HG02870 (cell line): ENCODE measurements around the gene URI1.

Source experiments
- ATAC-seq: cut with Tn5 transposase; IDR thresholded peaks from one replicate; pipeline ENCODE4 v1.9.1; 2021; ENCODE audit warnings: mild to moderate bottlenecking, moderate library complexity; ENCODE audit not compliant: unreplicated experiment

Gene URI1

DNA sequence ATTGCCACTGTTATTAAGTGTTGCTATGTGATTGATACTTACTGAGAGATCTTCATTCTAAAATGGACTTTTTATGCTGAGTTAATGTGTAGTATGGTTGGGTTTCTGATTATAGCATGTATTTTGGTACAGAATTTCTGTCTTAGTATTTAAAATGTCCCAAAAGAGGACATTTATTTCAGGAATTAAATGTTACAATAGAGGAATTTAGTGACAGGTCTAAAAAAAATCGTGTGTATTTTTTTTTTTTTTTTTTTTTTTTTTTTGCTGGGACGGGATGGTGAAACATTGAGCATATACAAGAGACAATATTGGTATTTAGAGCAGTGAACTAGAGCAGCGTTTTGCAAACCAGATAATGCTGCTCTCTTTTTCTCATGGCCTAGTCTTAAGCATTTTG is 27.9 kb downstream of the URI1 start:
- no peak for ATAC-seq

DNA sequence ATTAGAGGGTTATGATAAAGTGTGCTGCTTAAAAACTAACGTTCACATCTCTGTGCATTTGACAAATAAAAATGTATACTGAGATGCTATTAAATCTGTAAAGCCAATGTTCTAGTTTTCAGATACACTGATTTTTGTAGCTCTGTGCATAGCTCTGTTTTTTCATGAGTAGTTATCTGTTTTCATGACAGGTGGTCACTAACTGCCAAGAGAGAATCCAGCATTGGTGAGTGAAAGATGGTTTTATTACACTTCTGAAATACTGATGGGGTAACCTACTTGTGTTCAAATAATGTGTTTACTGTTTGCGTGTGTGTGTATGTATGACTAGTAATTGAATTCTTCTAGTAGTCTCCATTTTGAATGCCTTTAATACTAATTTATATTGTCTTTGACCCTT is 29.0 kb downstream of the URI1 start:
- no peak for ATAC-seq

DNA sequence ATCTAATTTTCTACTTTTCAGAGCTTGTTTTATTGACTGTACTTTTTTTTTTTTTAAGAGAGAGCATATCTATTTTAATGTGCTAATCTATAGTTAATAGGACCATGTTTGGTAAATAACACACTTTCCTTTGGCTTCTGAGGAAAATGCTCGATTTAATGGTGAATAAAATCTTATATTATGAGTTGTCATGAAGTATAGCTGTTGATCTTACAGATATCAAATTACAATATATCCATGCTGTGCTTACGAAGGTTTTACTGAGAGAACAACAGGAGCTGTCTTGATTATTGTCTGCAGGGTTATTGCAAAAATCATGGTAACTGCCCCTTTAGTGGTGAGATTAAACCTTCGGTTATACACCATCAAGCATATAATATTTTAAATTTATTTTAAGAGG is 29.6 kb downstream of the URI1 start:
- ATAC-seq: no peak

DNA sequence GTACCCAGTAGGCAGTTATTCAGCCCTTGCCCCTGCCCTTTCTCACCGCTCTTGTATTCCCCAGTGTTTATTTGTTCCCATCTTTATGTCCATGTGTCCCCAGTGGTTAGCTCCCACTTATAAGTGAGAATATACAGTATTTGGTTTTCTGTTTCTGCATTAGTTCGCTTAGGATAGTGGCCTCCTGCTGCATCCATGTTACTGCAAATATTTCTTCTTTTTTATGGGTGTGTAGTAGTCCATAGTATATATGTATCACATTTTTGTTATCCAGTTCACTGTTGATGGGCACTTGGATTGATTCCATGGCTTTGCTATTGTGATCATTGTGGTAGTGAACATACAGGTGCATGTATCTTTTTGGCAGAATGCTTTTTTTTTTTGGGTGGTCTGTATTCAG is 32.7 kb downstream of the URI1 start:
- ATAC-seq: no peak

DNA sequence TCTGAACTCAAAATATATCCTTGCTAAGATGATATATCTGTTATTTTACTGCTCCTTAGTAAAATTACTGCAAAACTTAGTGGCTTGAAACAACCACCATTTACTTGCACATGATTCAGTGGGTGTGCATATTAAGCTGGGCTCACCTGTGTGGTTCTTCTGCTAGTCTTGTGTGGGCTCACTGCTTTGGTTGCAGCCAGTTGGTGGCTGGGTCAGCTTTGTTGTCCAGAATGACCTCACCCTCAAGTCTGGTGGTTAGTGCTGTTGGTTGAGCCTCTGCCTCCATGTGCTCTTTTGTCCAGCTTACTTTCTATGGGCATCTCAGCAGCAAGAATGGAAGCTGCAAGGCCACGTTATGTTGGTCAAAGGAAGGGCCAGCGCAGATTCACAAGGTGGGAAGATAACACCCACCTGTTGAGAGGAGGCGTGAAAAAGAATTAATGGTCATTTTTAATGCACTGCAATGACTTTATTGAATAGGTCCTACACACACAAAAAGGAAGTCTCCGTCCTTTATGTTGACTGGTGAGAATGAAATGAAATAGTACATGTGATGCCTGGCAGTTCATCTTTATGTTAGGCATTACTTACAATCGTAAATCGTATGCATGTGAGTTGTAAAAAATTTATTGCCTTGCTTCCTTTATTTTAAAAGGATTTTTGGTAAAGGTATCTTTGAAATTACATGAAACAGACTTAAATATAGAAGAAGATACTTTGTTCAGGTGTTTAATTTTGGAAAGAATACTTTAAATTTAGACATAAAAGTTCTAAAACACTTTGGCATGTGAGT is 34.3 kb downstream of the URI1 start:
- ATAC-seq: no peak

DNA sequence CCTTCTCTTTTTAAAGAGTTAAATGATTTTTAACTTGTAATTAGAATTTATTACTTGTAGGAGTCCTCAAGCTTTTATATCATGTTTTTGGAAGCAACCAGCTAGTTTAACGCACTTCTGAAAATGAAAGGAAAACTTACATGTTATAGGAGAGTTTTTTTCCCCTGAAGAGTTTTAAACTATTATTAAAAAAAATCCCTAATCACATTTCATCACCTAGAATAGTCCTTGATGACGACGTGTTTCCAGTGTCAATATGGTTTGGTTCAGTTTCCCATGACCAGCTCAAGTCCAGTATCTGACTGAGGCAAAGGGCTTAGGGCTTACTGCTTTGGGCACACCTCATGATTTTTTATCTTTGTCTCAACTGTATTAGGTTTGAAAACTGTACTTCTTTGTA is 36.0 kb downstream of the URI1 start:
- no peak for ATAC-seq

DNA sequence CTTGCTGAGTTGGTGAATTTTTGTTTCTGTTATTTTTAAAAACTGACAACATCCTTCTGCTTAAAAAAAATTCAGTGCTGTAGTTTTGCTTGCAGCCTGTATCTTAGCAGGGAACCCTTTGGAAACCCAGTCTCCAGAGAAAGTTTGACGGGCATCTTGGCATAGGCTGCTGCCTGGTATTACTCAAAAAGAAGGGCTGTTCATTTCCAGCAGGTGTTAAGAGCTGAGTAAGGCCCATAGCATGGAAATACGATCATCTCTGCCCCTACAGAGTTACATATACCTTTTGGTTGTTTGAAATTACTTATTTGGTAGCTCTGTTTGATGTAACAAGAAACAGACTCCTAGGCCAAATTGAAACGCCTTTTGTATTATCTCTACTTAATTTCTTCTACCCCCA is 41.5 kb downstream of the URI1 start:
- no peak for ATAC-seq

DNA sequence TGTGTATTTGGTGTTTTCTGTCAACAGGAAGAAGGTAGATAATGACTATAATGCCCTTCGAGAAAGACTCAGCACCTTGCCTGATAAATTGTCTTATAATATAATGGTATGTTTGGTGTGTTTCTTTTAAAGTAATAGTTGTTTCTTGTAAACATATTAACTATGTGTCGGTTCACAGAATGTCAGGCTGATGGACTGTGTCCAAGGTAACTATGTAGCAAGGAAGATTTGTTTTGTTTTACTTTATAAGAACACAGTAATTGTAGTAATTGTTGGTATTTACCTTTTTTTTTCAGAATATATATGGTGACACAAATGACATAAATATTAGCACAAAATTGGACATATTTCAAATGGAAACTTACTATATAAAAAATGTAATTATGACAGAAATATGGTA is 43.2 kb downstream of the URI1 start:
- no peak for ATAC-seq

DNA sequence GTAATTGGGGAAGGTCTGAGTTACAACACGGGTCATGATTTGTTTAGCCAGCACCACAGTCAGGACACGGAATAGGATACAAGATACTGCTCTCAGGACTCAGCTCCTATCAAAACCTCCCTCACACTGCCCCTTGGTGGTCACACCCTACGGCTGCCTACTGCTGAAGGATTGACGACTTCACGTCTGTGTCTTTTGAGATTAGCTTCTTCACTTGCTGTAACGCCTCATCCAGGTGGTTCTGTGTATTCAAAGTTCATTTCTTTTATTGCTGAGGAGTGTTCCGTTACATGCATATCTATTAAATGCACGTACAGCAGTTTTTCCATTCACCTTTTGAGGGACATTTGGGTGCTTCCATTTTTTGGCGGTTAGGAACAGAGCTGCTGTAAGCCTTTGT is 46.3 kb downstream of the URI1 start:
- no peak for ATAC-seq

DNA sequence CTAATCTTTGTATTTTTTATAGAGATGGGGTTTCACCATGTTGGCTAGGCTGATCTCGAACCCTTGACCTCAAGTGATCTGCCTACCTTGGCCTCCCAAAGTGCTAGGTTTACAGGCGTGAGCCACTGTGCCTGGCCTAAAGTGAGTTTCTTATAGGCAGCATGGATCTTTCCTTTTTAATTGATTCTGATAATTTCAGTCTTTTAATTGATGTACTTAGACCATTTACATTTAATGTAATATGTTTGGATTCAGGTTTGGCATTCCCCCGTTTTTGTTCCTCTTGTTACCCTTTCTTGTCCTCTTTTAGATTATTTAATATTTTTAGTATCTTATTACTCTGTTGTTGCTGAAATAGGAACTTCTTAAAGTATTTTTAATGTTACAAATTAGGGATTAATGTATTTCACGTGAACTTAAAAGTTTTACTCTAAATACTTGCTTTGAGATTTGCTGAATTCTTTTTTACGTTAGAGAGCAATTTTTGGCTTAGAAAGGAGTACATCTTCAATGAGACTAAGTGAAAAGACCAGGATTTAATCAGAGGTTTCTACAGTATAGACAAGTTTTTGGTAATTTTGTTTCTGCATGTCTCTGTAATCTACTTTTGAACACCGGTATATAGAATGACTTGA is 50.3 kb downstream of the URI1 start:
- ATAC-seq: no peak

DNA sequence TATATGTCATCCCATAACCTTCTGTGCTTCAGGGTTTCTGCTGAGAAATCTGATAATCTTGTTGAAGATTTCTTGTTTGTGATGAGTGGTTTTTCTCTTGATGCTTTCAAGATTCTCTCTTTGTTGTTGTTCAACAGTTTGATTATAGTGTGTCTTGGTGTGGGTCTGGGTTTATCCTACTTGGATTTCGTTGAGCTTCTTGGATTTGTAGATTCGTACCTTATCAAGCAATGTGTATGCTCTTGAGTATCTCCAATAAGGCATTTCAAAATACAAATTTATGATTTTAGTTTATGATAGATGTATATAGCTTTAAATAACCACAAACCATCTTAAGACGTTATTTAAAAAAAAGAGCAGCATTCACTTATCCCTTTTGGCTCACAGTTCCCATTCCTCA is 57.5 kb downstream of the URI1 start:
- no peak for ATAC-seq

DNA sequence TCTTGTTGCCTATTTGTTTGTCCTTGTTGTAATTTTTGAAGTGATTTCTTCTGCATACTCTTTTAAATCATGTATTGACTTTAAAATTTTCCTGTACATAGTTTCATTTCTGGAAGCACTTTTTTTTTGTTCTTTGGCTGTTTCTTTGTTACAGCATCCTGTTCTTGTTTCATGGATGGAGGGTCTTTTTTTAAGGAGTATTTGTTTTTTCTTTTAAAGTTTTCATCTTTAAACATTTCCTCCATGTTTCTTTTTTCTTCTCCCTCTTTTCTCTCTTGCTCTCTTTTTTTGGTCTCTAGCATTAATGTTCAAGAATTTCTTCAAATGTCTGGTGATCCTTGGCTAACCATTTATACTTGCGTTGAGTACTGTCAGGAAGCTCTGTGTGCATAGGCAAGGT is 58.8 kb downstream of the URI1 start:
- ATAC-seq: no peak

DNA sequence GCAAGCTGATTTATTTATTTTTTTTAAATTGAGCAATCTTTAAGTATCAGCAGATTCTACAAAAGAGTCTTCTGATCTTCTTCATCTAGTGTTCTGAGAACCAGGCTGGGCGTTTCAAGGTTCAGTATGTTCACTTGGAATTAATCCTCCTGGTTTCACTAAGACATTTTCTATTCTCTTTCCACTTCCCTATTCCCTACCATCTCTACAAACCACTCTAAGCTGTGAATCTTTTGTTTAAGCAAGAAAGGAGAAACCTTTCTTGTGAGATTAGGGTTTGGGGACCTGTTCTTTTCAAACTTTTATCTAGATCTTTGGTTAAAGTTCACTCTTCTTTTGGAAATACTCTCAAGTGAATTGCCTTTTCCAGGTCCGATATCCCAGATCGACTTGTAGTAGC is 59.3 kb downstream of the URI1 start:
- no peak for ATAC-seq

DNA sequence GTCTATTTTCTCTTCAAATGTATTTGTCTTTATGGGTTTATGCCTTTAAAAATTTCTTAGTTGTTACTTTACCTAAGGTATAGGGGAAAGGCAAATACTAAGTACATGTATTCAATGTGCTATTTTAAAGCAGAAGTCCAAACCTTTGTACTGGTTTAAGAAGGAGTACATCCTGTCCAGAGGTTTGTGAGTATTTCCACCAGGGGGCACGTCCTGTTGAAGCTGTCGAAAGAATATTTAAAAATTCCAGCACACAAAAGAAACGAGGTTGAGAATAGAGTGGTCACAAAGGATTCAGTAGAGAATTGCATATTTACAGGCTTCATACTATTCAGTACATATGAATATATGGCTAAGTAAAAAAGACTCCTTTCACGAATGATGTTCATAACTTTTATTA is 59.8 kb downstream of the URI1 start:
- no peak for ATAC-seq

DNA sequence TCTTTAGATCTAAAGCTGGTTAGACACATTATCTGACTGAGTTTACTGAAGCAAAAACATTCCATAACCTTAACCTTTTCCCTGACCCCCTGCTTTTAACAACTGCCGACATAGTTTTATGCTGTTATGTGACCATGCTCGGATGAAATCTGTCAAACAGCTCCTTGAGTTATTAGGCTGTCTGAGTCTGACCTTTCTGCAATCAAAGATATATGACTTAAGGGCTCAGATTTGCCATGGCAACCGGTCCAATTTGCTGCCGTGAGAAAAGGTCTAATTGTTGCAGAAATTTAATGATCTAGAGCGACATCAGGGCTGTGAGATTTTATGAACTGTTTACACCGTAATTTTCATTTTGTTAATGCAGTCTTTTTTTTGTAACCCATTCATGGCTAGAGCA is 61.8 kb downstream of the URI1 start:
- ATAC-seq: no peak

DNA sequence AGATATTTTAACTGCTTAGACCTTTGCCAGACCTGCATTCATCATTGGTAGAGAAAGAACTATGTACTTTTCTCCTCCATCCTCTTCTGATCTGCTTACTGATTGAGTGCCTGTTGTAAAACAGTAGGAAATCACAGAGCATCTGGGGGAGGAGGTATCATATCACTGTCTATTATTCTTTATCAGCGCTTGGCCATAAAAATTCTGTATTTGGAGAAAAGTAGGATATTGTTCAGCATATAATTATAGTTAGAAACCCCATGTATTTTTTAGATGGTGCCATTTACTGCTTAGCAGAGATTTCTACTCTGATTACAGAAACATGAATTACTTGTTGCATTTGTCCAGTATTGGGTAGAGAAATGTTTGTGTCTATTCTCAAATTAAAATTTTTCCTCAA is 62.4 kb downstream of the URI1 start:
- no peak for ATAC-seq

DNA sequence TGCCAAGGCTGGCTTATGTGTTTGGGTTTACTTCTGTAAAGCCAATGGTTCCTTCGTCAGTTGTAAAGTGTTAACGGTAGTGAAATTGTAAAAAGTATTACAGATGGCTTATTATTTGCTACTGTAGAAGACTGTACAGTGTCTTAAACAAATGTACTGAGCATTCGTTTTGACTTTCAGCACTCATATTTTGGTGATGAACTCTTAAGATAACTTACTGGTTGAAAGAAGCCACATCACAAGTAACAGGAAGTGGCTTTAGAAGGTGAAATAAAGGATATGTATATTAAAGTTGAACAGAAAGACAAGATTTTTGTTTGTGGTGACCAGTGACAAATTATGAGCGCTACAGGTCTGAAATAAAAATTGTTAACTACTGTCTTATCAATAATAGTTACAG is 64.2 kb downstream of the URI1 start:
- ATAC-seq: no peak

DNA sequence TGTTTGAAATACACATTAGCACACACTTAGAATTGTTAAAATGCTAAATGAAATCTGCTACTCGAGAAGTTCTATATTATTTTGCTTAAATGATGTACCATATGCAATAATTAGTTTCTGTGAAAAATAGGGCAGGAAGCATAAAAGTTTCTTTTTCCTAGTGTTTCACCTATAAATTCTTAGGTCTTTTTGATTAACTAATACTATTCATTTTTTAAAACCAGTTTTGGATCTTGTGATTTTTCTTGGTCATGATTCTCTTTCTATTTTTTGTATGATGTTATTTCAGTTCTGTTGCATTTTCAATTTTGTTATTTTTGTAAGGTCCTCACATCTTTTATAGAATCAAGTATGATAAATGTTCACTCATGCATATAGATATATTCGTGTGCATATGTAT is 66.1 kb downstream of the URI1 start:
- no peak for ATAC-seq

DNA sequence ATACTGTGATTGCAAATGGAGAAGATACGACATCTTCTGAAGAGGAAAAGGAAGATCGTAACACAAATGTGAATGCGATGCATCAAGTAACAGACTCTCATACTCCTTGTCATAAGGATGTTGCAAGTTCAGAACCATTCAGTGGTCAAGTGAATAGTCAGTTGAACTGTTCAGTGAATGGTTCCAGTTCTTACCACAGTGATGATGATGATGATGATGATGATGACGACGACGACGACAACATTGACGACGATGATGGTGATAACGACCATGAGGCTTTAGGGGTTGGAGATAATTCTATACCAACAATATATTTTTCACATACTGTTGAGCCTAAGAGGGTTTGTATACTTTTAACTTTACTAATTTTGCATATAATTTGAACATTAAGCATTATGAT is 67.0 kb downstream of the URI1 start:
- ATAC-seq: no peak

DNA sequence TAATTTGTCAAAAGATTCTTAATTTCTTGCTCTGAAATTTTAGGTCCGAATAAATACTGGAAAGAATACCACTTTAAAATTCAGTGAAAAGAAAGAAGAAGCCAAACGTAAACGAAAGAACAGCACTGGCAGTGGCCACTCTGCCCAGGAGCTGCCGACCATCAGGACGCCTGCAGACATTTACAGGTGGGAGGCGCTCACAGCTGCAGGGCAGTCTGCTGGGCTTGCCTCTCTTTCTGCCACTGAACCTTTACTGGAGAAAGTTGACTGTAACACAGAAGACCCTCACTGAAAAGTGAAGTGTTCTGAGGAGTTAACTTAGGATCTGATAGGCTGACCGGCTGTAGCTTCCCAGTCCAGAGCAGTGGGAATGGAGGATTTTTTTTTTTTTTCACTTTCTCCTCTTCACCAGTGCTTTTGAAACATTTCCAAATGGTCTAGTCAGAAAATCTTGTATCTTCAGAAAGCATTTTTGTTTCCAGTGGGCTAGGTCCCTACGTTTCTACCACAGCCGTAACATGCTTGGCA is 69.1 kb downstream of the URI1 start:
- ATAC-seq: no peak

DNA sequence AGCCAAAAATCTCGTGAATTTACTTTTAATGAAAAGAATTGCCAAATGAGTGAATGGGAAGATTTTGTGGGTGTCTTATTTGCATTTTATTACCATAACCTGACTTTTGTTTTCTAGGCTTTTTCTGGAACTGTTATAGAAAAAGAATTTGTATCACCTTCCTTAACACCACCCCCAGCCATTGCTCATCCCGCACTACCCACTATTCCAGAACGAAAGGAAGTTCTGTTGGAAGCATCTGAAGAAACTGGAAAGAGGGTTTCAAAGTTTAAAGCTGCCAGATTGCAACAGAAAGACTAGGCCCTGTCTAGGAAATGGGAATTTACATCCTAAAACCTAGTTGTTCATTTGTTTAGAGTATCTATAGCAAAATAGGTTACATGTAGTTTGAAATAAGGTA is 72.7 kb downstream of the URI1 start:
- no peak for ATAC-seq

DNA sequence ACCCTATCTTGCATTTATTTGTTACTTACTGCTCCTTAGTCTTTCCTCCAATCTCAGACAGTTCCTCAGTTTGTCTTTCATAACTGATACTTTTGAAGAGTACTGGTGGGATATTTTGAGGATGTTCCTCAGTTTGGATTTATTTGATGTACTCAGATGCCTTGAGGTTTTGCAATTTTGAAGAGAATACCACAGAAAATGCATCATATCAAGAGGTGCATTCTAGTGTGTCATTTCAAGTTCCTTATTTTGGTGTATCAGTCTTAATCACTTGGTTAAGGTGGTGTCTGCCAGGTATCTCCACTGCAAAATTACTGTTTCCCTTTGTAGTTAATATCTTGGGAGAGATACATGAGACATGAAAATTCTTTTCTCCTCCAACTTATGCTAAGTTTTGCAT is 75.1 kb downstream of the URI1 start:
- ATAC-seq: peak; percentile 97

DNA sequence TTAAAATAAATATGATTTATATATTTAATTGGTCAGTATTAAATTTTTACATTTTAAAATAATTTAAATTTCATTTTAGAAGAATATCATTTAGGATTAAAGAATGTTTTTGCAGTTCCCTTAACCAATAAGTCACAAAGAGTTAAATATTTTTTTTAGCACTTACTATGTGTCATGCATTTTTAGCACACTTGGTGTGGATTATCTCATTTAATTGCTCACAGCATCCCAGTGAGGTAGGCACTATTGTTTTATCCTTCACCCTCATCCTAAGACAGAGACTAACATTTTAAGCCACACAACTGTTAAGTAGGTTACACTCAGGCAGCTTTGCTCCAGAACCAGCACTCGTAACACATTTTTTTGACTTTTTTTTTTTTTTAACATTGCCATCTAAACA is 78.2 kb downstream of the URI1 start:
- ATAC-seq: no peak
